Measurements from ENCODE around the gene MEGF8.

The MEGF8 gene

GRCh38 chr19:42325308-42325895 is at the start of gene MEGF8:
Gene MEGF8 (plus strand): TSS chr19:42325635. CDS start chr19:42326244, 609 bp downstream.
- DNase-seq, result peak; percentile 84

- DNase-seq, result no peak
These were observed 49.2 kb upstream of the MEGF8 start for GRCh38 chr19:42276284-42276683.

GRCh38 chr19:42276821-42277220 is 48.6 kb upstream of the MEGF8 start:
- no peak for DNase-seq

- DNase-seq, result no peak
These were observed 47.5 kb upstream of the MEGF8 start for GRCh38 chr19:42277821-42278451.

- no peak for DNase-seq
These were observed 46.8 kb upstream of the MEGF8 start for GRCh38 chr19:42278452-42279154.

DNA sequence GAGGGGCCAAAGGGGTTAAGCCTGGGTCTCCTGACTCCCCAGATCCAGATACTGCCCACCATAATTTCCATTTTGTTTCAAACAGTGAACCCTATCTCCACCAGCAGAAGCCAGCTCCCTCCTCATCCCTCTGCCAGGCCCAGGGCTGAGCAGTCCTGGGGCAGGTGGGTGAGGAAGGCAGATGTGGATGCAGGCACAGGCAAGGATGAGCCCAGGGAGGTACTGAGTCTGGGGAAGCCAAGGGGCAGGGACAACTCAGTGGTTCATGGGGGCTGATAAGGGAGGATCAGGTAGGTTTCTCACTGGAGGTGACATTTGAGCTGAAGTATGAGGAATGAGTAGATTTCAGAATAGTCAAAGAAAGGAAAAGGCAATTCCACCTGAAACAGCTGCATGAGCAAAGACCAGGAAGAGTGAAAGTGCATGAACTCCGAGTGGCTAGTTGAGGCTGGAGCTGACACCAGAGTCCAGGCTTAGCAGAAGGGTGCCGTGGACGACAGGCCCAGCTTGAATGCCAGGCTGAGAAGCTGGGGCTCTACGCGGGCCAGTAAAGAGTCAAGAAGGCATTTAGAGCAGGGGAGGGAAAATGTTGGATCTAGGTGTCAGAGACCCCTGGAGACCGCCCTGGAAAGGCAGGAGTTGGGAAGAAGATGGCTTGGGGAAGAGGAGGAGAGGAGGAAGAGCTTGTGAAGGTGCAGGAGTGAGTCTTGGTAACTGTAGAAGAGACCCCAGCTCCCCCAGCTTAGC is 46.1 kb upstream of the MEGF8 start:
- DNase-seq, result no peak

DNA sequence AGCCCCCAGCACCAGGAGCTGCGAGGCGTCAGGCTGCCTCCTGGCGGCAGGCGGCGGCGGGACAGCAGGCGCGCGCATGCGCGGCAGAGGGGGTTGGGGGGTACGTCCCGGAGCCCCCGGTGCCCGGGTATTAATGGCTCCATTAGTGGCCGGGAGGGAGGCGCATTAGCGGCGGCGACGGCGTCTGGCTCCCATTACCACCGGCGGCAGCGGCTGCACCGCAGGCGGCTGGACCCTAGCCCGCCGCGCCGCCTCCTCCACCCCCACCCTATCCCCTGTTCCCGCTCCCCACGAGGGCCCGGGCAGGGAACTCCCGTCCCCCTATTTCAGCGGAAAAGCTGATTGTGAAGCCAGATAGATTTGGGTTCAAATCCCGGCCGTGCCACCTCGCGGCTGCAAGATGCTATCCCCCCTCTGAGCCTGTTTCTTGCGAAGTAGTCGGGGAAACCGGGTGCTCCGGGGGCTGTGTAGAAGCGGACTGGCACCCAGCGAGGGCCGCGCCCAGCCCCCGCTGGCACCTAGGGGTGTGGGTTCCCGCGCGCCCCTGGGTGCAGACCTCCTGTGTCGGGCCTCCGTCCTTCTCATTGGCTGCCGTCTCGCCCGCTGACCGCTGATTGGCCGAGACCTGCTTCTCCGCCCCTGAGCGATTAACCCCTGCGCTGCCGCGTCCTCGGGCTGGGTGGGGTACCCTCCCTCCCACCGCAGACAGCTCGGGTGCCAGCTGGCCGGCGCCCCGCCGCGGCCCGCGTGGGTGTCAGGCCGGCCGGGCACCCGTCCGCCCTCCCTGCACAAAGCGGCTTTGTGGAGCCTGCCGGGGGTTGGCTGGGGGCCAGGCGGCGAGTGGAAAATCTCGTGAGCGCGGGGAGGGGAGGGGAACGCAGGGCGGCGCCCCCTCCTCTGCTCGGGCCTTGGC is 45.3 kb upstream of the MEGF8 start:
- peak; percentile 97 for DNase-seq

DNA sequence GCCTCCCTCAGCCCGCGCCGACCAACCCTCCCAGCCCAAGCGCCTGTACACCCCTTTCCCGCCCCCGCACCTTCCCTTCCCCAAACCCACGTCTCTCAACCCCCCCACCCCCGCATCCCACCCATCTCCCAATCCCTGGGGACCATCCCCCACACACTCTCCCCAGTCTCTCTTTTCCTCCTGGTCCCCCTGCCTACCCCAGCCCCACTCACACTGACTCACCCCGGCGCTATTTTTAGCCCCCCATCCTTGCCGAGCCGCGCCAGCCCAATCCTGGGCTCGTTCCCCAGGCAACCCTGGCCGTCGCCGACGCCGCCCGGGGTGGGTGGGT is 44.7 kb upstream of the MEGF8 start:
- DNase-seq, result no peak

DNA sequence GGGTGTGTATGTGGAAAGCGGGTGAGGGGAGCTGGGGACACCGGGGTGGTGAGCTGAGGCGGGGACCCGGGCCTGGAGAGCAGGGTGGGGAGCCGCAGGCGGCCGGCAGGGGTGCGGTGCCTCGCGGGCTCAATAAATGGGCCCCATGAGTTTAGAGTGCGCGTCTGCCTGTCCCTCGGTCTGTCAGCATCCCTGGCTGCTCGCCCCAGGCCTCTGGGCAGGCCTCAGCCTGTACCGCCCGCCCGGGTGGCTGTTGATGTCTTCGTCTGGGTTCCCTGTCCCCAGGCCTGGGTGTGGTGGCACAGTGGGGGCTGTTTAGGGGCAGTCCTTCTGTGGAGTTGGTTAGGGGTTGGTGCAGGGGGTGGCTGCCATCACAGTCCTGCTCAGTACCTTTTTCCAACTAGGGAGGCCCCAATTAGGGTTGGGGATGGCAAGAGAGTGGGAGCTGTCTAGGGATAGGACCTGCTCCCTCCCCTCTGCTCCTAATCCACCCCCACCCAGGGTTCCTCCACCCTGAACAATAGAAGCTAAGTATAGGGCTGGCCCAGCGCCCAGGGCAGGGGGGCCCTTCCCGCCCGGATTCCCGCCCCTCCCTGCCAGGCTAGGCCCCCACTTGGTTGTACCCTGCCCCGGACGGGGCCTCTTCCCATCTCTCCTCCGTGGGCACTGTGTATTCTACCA is 44.1 kb upstream of the MEGF8 start:
- no peak for DNase-seq

DNA sequence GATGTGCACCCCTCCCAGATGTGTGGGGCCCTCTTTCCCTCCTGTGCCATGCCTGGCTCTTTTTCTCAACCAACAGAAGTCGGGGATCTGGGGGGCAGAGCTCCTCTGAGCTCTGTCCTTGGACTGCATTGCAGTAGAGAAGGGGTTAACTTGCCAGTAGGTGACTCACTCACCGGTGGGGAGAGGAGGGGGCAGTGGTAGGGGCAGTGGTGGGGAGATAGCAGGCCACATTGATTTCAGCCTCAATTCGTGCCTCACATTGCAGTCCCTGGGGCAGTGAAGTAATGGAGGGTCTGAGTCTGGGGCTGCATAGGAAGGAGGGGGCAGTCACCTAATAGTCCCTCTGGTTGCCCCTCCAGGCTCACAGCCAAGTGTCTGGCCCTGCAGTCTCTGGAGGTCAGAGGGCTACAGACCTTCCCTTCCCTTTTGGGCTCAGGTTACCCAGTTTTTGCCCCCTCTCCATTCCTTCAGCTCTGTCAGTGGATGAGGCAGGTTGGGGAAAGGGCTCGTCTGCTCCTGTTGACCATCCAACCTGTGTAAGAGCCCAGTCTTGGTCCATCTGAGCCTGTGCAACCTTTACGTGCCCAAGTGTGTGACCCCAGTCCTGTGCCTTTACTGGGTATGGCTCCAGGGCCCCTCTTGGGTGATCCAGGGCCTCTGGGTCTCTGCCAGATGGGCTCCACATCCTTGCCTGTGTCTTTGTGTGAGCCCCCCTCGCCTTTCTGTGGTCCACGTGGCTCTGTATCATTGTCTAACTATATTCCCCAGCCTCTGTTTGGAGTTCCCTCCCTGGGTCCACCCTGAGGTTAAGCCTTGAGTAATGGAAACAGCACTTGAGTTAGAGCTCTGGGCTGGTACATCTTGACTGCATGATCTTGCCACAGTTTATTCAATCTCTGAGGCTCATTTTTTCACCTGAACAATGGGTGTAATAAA is 43.3 kb upstream of the MEGF8 start:
- DNase-seq, result no peak

GRCh38 chr19:42282819-42283187 is 42.6 kb upstream of the MEGF8 start:
- DNase-seq, result no peak

- DNase-seq, result peak; percentile 98
These were observed 42.0 kb upstream of the MEGF8 start for GRCh38 chr19:42283188-42284065.

- DNase-seq, result peak; percentile 90
These were observed 41.4 kb upstream of the MEGF8 start for GRCh38 chr19:42284066-42284501.

DNA sequence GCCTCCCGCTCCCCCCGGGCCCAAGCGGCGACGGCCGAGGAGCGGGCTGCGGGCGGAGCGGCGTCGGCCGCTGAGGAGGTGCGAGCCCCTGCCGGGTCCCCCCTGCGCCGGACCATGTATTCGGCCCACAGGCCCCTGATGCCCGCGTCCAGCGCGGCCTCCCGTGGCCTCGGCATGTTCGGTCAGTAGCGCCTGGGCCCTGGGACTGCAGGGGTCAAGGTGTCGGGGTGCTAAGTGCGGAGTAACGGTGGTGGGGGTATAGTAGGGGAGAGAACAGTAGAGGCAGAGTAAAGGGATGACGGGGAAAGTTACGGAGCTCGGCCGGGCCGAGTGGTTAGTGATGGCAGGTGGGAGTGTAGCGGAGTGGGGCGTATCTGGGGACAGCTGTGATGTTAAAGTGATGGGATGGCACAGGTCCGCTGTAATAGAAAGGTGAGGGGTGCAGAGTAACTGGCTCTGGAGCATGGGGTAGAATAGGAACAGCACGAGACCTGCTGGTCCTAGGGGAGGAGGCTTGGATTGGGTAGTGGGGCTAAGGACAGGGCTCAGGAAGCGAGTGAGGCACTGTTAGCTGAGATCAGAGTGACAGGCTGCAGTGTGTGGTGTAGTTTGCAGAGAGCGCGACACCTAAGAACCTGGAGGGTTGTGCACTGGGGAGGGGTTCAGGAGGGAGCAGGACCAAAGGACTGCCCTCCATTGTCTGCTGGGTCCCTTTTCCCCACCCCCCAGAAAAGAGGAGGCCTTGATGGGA is 40.7 kb upstream of the MEGF8 start:
- no peak for DNase-seq

GRCh38 chr19:42285541-42285941 is 39.9 kb upstream of the MEGF8 start:
- DNase-seq, result no peak

DNA sequence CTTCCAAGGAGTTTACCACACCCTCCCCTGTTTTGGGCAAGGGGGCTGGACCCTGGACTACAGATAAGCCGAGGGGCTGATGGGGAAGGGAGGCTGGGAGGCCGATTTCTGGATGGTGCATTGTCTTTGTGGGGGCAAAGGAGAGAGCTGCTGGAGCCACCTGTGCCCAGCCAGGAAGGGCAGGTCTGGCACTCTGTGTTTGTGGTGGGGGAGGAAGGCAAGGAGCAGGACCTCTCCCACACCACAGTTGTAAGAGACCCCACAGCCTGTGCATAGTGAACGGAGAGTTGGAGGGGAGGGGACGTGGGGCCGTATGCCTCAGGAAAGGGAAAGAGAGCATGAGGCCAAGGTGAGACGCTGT is 39.5 kb upstream of the MEGF8 start:
- no peak for DNase-seq

GRCh38 chr19:42286349-42287016 is 39.0 kb upstream of the MEGF8 start:
- no peak for DNase-seq

DNA sequence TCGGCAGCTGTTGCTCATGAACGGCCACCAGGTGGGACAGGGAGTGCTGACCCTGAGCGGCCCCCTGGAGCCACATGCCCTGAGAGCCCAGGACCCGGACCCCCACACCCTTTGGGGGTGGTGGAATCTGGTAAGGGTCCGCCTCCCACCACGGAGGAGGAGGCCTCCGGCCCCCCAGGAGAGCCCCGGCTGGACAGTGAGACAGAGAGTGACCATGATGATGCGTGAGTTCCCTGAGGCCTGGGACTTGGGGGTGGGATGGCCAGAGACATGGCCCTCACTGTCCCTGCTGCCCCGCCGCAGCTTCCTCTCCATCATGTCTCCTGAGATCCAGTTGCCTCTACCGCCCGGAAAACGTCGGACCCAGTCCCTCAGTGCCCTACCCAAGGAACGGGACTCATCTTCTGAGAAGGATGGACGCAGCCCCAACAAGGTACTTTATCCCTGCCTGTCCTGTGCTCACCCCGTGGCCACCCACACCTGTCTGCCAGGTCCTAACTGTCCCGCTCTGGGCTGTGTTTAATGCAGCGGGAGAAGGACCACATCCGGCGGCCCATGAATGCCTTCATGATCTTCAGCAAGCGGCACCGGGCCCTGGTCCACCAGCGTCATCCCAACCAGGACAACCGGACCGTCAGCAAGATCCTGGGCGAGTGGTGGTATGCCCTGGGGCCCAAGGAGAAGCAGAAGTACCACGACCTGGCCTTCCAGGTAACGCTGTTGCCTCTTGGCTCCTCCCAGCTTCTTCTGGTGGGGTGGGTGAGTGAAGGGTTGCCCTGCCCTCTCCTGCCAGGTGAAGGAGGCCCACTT is 38.2 kb upstream of the MEGF8 start:
- no peak for DNase-seq

Data from 8988T (cell line).